SK-N-MC (cell line): ENCODE results near the gene USP47.

ENCODE experiments used
- DNase-seq: peaks from one replicate; pipeline ENCODE4 v3.0.0-alpha.2; 2011; ENCODE audit warnings: low read depth, low spot score
- H3K27ac ChIP-seq: fragments of 200-600 bp; sonication (generic); 2 replicates; pipeline ENCODE4 v1.5.1; 2016; ENCODE audit warnings: mixed run types
- H3K36me3 ChIP-seq: fragments of 200-600 bp; sonication (generic); 2 replicates; pipeline ENCODE4 v1.6.1; 2017; ENCODE audit warnings: antibody characterized with exemption, low read length, mixed read lengths; ENCODE audit not compliant: insufficient read depth
- H3K4me3 ChIP-seq: fragments of 200-600 bp; sonication (generic); 2 replicates; pipeline ENCODE4 v1.5.1; 2016
- H3K9ac ChIP-seq: fragments of 200-600 bp; sonication (generic); 2 replicates; pipeline ENCODE4 v1.8.0; 2017; ENCODE audit warnings: mixed run types, mixed read lengths; ENCODE audit not compliant: insufficient read length
- H3K9me3 ChIP-seq: fragments of 200-600 bp; sonication (generic); 2 replicates; pipeline ENCODE4 v1.6.1; 2017; ENCODE audit warnings: low read depth, mild to moderate bottlenecking, antibody characterized with exemption, low read length, moderate library complexity, mixed read lengths
- EZH2 ChIP-seq: fragments of 200-600 bp; sonication (generic); IDR thresholded peaks from one replicate; pipeline ENCODE4 v1.6.1; 2017; ENCODE audit warnings: antibody characterized with exemption
- FOXP2 ChIP-seq: optimal IDR thresholded peaks from 2 replicates; pipeline ENCODE3; 2011; ENCODE audit warnings: mild to moderate bottlenecking, moderate library complexity; ENCODE audit not compliant: insufficient read depth; ENCODE audit errors: extremely low read length, control extremely low read depth
- POLR2AphosphoS5 ChIP-seq: IDR thresholded peaks from 2 replicates; pipeline ENCODE4 v1.6.1; 2012; ENCODE audit warnings: mild to moderate bottlenecking, low read depth, low read length, borderline replicate concordance

The USP47 gene

GRCh38 chr11:11960687-11961086, 118.9 kb downstream of the USP47 start:
- no peak for DNase-seq
- Histone ChIP-seq H3K9ac (no peak overlapping the region), H3K27ac (no peak overlapping the region), H3K9me3 (no peaks in the 10 kb centered on the region), H3K36me3 (peaks cover 15% of the 10 kb centered on the region), H3K4me3 (no peak overlapping the region)
- TF ChIP-seq POLR2AphosphoS5 (no peak), EZH2 (no peak), FOXP2 (no peak)

- Histone ChIP-seq H3K4me3 (no peak overlapping the region), H3K27ac (no peak overlapping the region), H3K9me3 (no peaks in the 10 kb centered on the region), H3K9ac (no peak overlapping the region), H3K36me3 (peaks cover 6% of the 10 kb centered on the region)
- DNase-seq: no peak
- TF ChIP-seq EZH2 (no peak), FOXP2 (no peak), POLR2AphosphoS5 (no peak)
These were observed 119.7 kb downstream of the USP47 start for GRCh38 chr11:11961399-11962028.

DNA sequence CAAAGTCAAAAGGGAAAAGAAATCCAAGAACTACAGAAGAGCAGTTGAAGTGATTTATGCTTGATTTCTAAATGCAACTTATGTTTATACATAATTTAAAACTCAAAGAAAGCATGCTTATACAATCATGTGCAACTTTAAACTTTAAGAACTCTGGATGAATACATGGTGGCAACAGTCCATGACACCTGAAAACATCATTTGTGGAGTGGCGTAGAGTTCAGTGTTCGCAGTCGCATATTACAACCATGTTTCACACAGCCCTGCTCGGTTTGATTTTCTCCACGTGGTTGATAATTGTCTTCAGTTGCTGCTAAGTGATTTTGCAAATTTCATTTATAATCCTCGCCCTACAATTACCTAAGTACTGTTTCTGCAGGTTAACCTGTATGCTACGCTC, 121.3 kb downstream of the USP47 start:
- TF ChIP-seq POLR2AphosphoS5 (no peak), FOXP2 (no peak), EZH2 (no peak)
- H3K9ac ChIP-seq: no peak overlapping the region
- H3K9me3 ChIP-seq: no peaks in the 10 kb centered on the region
- no peak overlapping the region for H3K4me3 ChIP-seq
- H3K27ac ChIP-seq: no peak overlapping the region
- H3K36me3 ChIP-seq: no peaks in the 10 kb centered on the region
- DNase-seq: no peak

DNA sequence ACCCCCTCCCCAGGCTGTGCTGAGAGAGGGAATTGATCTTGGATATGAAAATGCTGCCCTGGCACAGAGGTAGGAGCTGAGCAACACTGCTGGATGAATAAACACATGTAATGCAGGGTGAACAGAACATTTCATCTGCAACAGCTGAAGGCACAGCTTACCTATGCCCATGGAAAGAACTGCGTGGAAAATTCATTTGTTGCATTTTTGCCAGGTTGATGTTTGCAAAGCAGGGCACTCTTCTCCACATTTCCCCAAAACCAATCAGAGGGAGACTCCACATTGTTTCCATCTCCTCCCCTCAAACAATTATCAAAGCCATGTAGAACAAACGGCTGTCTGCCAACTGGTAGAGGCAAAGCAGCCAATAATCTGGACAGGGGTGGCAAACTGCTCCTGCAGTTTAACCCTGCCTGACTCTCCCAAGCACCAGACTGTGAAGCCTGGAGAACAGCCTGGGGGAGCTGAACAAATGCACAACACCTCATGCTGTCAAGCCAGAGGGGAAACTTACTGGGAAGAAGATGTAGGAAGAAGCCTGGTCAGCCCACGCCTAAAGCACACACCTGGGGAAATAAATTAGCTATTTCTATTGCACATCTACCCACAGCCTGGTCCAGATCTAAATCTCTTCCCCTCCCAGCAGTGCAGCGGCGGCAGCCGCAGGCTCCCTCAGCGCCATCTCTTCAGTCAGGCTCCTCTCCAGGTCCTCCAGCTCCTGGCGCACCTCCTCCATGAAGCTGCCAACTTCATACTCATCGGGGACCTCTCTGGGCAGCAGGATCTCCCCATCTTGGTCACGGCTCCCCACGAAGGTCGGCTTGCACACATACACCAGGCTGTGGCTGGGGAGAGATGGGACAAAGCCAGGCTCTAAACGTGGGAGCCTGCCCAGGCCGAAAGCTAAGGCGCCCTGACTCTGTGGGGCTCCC, 122.3 kb downstream of the USP47 start:
- TF ChIP-seq POLR2AphosphoS5 (no peak), EZH2 (no peak), FOXP2 (no peak)
- Histone ChIP-seq H3K36me3 (no peaks in the 10 kb centered on the region), H3K27ac (no peak overlapping the region), H3K4me3 (no peak overlapping the region), H3K9me3 (no peaks in the 10 kb centered on the region), H3K9ac (no peak overlapping the region)
- no peak for DNase-seq

- no peak overlapping the region for H3K4me3 ChIP-seq
- H3K9me3 ChIP-seq: no peaks in the 10 kb centered on the region
- no peaks in the 10 kb centered on the region for H3K36me3 ChIP-seq
- H3K9ac ChIP-seq: no peak overlapping the region
- DNase-seq: no peak
- no peak for TF ChIP-seq POLR2AphosphoS5
- TF ChIP-seq EZH2: no peak
- no peak for TF ChIP-seq FOXP2
- H3K27ac ChIP-seq: no peak overlapping the region
These were observed 123.0 kb downstream of the USP47 start for GRCh38 chr11:11964774-11965150.

GRCh38 chr11:11965192-11965591, 123.4 kb downstream of the USP47 start:
- Histone ChIP-seq H3K9me3 (no peaks in the 10 kb centered on the region), H3K9ac (no peak overlapping the region), H3K4me3 (no peak overlapping the region), H3K36me3 (no peaks in the 10 kb centered on the region), H3K27ac (no peak overlapping the region)
- no peak for TF ChIP-seq FOXP2
- no peak for TF ChIP-seq POLR2AphosphoS5
- TF ChIP-seq EZH2: no peak
- DNase-seq: no peak

GRCh38 chr11:11965656-11966353, 124.0 kb downstream of the USP47 start:
- no peak for DNase-seq
- no peak overlapping the region for H3K9ac ChIP-seq
- no peaks in the 10 kb centered on the region for H3K9me3 ChIP-seq
- TF ChIP-seq POLR2AphosphoS5 (no peak), EZH2 (no peak), FOXP2 (no peak)
- H3K4me3 ChIP-seq: no peak overlapping the region
- no peaks in the 10 kb centered on the region for H3K36me3 ChIP-seq
- H3K27ac ChIP-seq: no peak overlapping the region

GRCh38 chr11:11966354-11966741, 124.6 kb downstream of the USP47 start:
- Histone ChIP-seq H3K36me3 (no peaks in the 10 kb centered on the region), H3K27ac (no peak overlapping the region), H3K9me3 (no peaks in the 10 kb centered on the region), H3K4me3 (no peak overlapping the region), H3K9ac (no peak overlapping the region)
- DNase-seq: no peak
- TF ChIP-seq FOXP2 (no peak), EZH2 (no peak), POLR2AphosphoS5 (no peak)
